Measurements from ENCODE around the gene SERPINI1. TPM values are rescaled to one million over a fixed set of nuclear protein-coding genes. Genes with fewer than 3 reads are reported as not detected.

The SERPINI1 gene
- total RNA-seq, 1 donor from 2014 or later, result 66.2 TPM

GRCh38 chr3:167700926-167701325 is 34.6 kb upstream of the SERPINI1 start:
- no peak overlapping the region for H3K4me3 Mint-ChIP-seq (ENCODE audit: unreplicated experiment)
- H3K27ac Mint-ChIP-seq (ENCODE audit: unreplicated experiment), result no peak overlapping the region
- H3K4me1 Mint-ChIP-seq (ENCODE audit: low read depth, unreplicated experiment), result no peaks in the 10 kb centered on the region
- no peak for DNase-seq
- H3K27me3 Mint-ChIP-seq (ENCODE audit: unreplicated experiment), result no peaks in the 10 kb centered on the region
- H3K36me3 Mint-ChIP-seq (ENCODE audit: unreplicated experiment), result no peaks in the 10 kb centered on the region
- H3K9me3 Mint-ChIP-seq (ENCODE audit: unreplicated experiment), result no peaks in the 10 kb centered on the region
- no peak for TF ChIP-seq CTCF (IDR thresholded peaks at IDR 0.05; ENCODE audit: partially characterized antibody, unreplicated experiment)

- Mint-ChIP-seq H3K27me3 (ENCODE audit: unreplicated experiment) (no peaks in the 10 kb centered on the region), H3K36me3 (ENCODE audit: unreplicated experiment) (no peaks in the 10 kb centered on the region), H3K4me3 (ENCODE audit: unreplicated experiment) (no peak overlapping the region), H3K27ac (ENCODE audit: unreplicated experiment) (no peak overlapping the region), H3K4me1 (ENCODE audit: low read depth, unreplicated experiment) (peaks cover 5% of the 10 kb centered on the region), H3K9me3 (ENCODE audit: unreplicated experiment) (no peaks in the 10 kb centered on the region)
- no peak for DNase-seq
- no peak for TF ChIP-seq CTCF (IDR thresholded peaks at IDR 0.05; ENCODE audit: partially characterized antibody, unreplicated experiment)
Observed at GRCh38 chr3:167705840-167706239, 29.7 kb upstream of the SERPINI1 start.

GRCh38 chr3:167709690-167710089 is 25.8 kb upstream of the SERPINI1 start:
- H3K9me3 Mint-ChIP-seq (ENCODE audit: unreplicated experiment), result no peaks in the 10 kb centered on the region
- no peak for TF ChIP-seq CTCF (IDR thresholded peaks at IDR 0.05; ENCODE audit: partially characterized antibody, unreplicated experiment)
- H3K4me1 Mint-ChIP-seq (ENCODE audit: low read depth, unreplicated experiment), result peaks cover 5% of the 10 kb centered on the region
- no peak overlapping the region for H3K4me3 Mint-ChIP-seq (ENCODE audit: unreplicated experiment)
- no peak for DNase-seq
- H3K27ac Mint-ChIP-seq (ENCODE audit: unreplicated experiment), result peak overlapping the region; percentile 23
- no peaks in the 10 kb centered on the region for H3K27me3 Mint-ChIP-seq (ENCODE audit: unreplicated experiment)
- no peaks in the 10 kb centered on the region for H3K36me3 Mint-ChIP-seq (ENCODE audit: unreplicated experiment)

GRCh38 chr3:167710552-167710951 is 25.0 kb upstream of the SERPINI1 start:
- H3K9me3 Mint-ChIP-seq (ENCODE audit: unreplicated experiment), result no peaks in the 10 kb centered on the region
- no peaks in the 10 kb centered on the region for H3K27me3 Mint-ChIP-seq (ENCODE audit: unreplicated experiment)
- peaks cover 7% of the 10 kb centered on the region for H3K4me1 Mint-ChIP-seq (ENCODE audit: low read depth, unreplicated experiment)
- no peak overlapping the region for H3K4me3 Mint-ChIP-seq (ENCODE audit: unreplicated experiment)
- DNase-seq, result no peak
- no peak overlapping the region for H3K27ac Mint-ChIP-seq (ENCODE audit: unreplicated experiment)
- no peaks in the 10 kb centered on the region for H3K36me3 Mint-ChIP-seq (ENCODE audit: unreplicated experiment)
- TF ChIP-seq CTCF (IDR thresholded peaks at IDR 0.05; ENCODE audit: partially characterized antibody, unreplicated experiment), result no peak

GRCh38 chr3:167711439-167711838 is 24.1 kb upstream of the SERPINI1 start:
- no peak overlapping the region for H3K27ac Mint-ChIP-seq (ENCODE audit: unreplicated experiment)
- no peaks in the 10 kb centered on the region for H3K36me3 Mint-ChIP-seq (ENCODE audit: unreplicated experiment)
- peaks cover 7% of the 10 kb centered on the region for H3K4me1 Mint-ChIP-seq (ENCODE audit: low read depth, unreplicated experiment)
- DNase-seq, result no peak
- H3K9me3 Mint-ChIP-seq (ENCODE audit: unreplicated experiment), result no peaks in the 10 kb centered on the region
- no peaks in the 10 kb centered on the region for H3K27me3 Mint-ChIP-seq (ENCODE audit: unreplicated experiment)
- TF ChIP-seq CTCF (IDR thresholded peaks at IDR 0.05; ENCODE audit: partially characterized antibody, unreplicated experiment), result no peak
- no peak overlapping the region for H3K4me3 Mint-ChIP-seq (ENCODE audit: unreplicated experiment)
